Stimulated activated CD8-positive, alpha-beta memory T cell treated with anti-CD3 and anti-CD28 coated beads, Interleukin-15, amount 100 ng/mL, for 1 hour (primary cell): Measurements from ENCODE around the gene BIRC2.
"Not testable (repeated sequence)": the region's sequence is repeated elsewhere in the genome, so short reads cannot be mapped to it uniquely, and the experiment has no call there.

Experiments used
- DNase-seq: peaks from one replicate; pipeline ENCODE4 v3.0.0-alpha.2; 2020; ENCODE audit warnings: low read depth

The BIRC2 gene

GRCh38 chr11:102323542-102324251, 23.3 kb upstream of the BIRC2 start:
- DNase-seq, result no peak

GRCh38 chr11:102325088-102325487, 21.9 kb upstream of the BIRC2 start:
- DNase-seq, result no peak

- no peak for DNase-seq
These were observed 18.3 kb upstream of the BIRC2 start for GRCh38 chr11:102328748-102329147.

- no peak for DNase-seq
These were observed 16.8 kb upstream of the BIRC2 start for GRCh38 chr11:102330231-102330630.

- no peak for DNase-seq
These were observed 15.7 kb upstream of the BIRC2 start for GRCh38 chr11:102331341-102331740.

- no peak for DNase-seq
These were observed 14.4 kb upstream of the BIRC2 start for GRCh38 chr11:102332611-102332994.

- no peak for DNase-seq
These were observed 8.5 kb upstream of the BIRC2 start for GRCh38 chr11:102338479-102339010.

GRCh38 chr11:102341311-102341710, 5.7 kb upstream of the BIRC2 start:
- not testable (repeated sequence) for DNase-seq

GRCh38 chr11:102341844-102342318, 5.1 kb upstream of the BIRC2 start:
- peak; percentile 54 for DNase-seq

- no peak for DNase-seq
These were observed 3.2 kb upstream of the BIRC2 start for GRCh38 chr11:102343809-102344208.

GRCh38 chr11:102345904-102346303, 1.1 kb upstream of the BIRC2 start:
- no peak for DNase-seq

GRCh38 chr11:102346456-102346747, 612 bp upstream of the BIRC2 start:
- DNase-seq, result no peak

- DNase-seq, result no peak
These were observed 702 bp downstream of the BIRC2 start for GRCh38 chr11:102347462-102348370.

GRCh38 chr11:102357116-102357515, 10.1 kb downstream of the BIRC2 start:
- DNase-seq, result no peak

- DNase-seq, result no peak
These were observed 12.4 kb downstream of the BIRC2 start for GRCh38 chr11:102359372-102359771.

GRCh38 chr11:102360681-102361080, 13.7 kb downstream of the BIRC2 start:
- no peak for DNase-seq

- DNase-seq, result no peak
These were observed 14.3 kb downstream of the BIRC2 start for GRCh38 chr11:102361086-102362031.

GRCh38 chr11:102364991-102365390, 18.0 kb downstream of the BIRC2 start:
- no peak for DNase-seq

- no peak for DNase-seq
These were observed 20.4 kb downstream of the BIRC2 start for GRCh38 chr11:102367364-102367763.

- DNase-seq, result no peak
These were observed 21.5 kb downstream of the BIRC2 start for GRCh38 chr11:102368472-102368871.

GRCh38 chr11:102374633-102375424, 27.8 kb downstream of the BIRC2 start:
- not testable (repeated sequence) for DNase-seq
